Loucy (cell line): Measurements from ENCODE around the gene KDELR3.

Experiments
- H2AFZ ChIP-seq: fragments of 200-600 bp; sonication (generic); 2 replicates; pipeline ENCODE4 v1.6.0; 2016; ENCODE audit warnings: antibody characterized with exemption, mild to moderate bottlenecking, low read length, moderate library complexity
- H3F3A ChIP-seq: fragments of 200-600 bp; 2 replicates; pipeline ENCODE4 v1.6.0; 2016; ENCODE audit warnings: antibody characterized with exemption, low read depth, mild to moderate bottlenecking
- H3K27me3 ChIP-seq: fragments of 200-600 bp; sonication (generic); 2 replicates; pipeline ENCODE4 v1.6.1; 2014; ENCODE audit warnings: low read length, mild to moderate bottlenecking; ENCODE audit not compliant: insufficient read depth, poor library complexity, severe bottlenecking
- H3K36me3 ChIP-seq: fragments of 200-600 bp; sonication (generic); 2 replicates; pipeline ENCODE4 v1.6.1; 2016; ENCODE audit warnings: low read length; ENCODE audit not compliant: insufficient read depth
- H3K4me1 ChIP-seq: fragments of 200-600 bp; sonication (generic); 2 replicates; pipeline ENCODE4 v1.5.1; 2014; ENCODE audit warnings: low read length, mild to moderate bottlenecking; ENCODE audit not compliant: insufficient read depth, poor library complexity, severe bottlenecking
- H3K4me2 ChIP-seq: fragments of 200-600 bp; sonication (generic); 2 replicates; pipeline ENCODE4 v1.6.0; 2014; ENCODE audit warnings: antibody characterized with exemption, low read length, low read depth, mild to moderate bottlenecking; ENCODE audit not compliant: poor library complexity, severe bottlenecking
- H3K4me3 ChIP-seq: fragments of 200-600 bp; sonication (generic); 2 replicates; pipeline ENCODE4 v1.5.1; 2014; ENCODE audit warnings: low read length, mild to moderate bottlenecking, mixed read lengths; ENCODE audit not compliant: poor library complexity, severe bottlenecking
- H3K79me2 ChIP-seq: fragments of 200-600 bp; sonication (generic); 2 replicates; pipeline ENCODE4 v1.6.1; 2014; ENCODE audit warnings: low read length; ENCODE audit not compliant: insufficient read depth
- H3K9ac ChIP-seq: fragments of 200-600 bp; sonication (generic); 2 replicates; pipeline ENCODE4 v1.6.0; 2014; ENCODE audit warnings: mild to moderate bottlenecking, low read depth, low read length, moderate library complexity; ENCODE audit not compliant: poor library complexity, severe bottlenecking
- H3K9me2 ChIP-seq: fragments of 200-600 bp; sonication (generic); replicated peaks from 2 replicates; pipeline ENCODE4 v1.6.1; 2016; ENCODE audit warnings: low read depth, low read length, mixed read lengths
- H3K9me3 ChIP-seq: fragments of 200-600 bp; sonication (generic); 2 replicates; pipeline ENCODE4 v1.6.1; 2014; ENCODE audit warnings: mild to moderate bottlenecking, antibody characterized with exemption, low read length, low read depth; ENCODE audit not compliant: insufficient read depth
- H4K20me1 ChIP-seq: fragments of 200-600 bp; sonication (generic); 2 replicates; pipeline ENCODE4 v1.6.0; 2014; ENCODE audit warnings: antibody characterized with exemption, low read length, mild to moderate bottlenecking; ENCODE audit not compliant: insufficient read depth, poor library complexity, severe bottlenecking
- EZH2phosphoT487 ChIP-seq: fragments of 200-600 bp; IDR thresholded peaks from 2 replicates; pipeline ENCODE4 v1.6.1; 2018; ENCODE audit warnings: antibody characterized with exemption, mild to moderate bottlenecking, moderate library complexity, borderline replicate concordance
- TF ChIP-seq, protein P1 (sequence below): fragments of 200-600 bp; sonication (generic); conservative IDR thresholded peaks from 2 replicates; pipeline ENCODE4 v1.5.1; 2014; ENCODE audit warnings: mild to moderate bottlenecking, antibody characterized with exemption, low read length

The KDELR3 gene

GRCh38 chr22:38464992-38465672 lies 2.8 kb upstream of the KDELR3 start:
- Histone ChIP-seq H3K9me3 (no peaks in the 10 kb centered on the region), H3K79me2 (no peaks in the 10 kb centered on the region), H3K27me3 (peaks cover 6% of the 10 kb centered on the region), H3K36me3 (no peaks in the 10 kb centered on the region), H4K20me1 (no peaks in the 10 kb centered on the region), H3K9ac (no peak overlapping the region), H3K9me2 (no peaks in the 10 kb centered on the region), H3K4me1 (peaks cover 14% of the 10 kb centered on the region), H2AFZ (no peak overlapping the region), H3F3A (no peaks in the 10 kb centered on the region), H3K4me2 (no peak overlapping the region), H3K4me3 (no peak overlapping the region)
- TF ChIP-seq, protein P1, sequence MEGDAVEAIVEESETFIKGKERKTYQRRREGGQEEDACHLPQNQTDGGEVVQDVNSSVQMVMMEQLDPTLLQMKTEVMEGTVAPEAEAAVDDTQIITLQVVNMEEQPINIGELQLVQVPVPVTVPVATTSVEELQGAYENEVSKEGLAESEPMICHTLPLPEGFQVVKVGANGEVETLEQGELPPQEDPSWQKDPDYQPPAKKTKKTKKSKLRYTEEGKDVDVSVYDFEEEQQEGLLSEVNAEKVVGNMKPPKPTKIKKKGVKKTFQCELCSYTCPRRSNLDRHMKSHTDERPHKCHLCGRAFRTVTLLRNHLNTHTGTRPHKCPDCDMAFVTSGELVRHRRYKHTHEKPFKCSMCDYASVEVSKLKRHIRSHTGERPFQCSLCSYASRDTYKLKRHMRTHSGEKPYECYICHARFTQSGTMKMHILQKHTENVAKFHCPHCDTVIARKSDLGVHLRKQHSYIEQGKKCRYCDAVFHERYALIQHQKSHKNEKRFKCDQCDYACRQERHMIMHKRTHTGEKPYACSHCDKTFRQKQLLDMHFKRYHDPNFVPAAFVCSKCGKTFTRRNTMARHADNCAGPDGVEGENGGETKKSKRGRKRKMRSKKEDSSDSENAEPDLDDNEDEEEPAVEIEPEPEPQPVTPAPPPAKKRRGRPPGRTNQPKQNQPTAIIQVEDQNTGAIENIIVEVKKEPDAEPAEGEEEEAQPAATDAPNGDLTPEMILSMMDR = no peak
- TF ChIP-seq EZH2phosphoT487 = no peak

- Histone ChIP-seq H4K20me1 (no peaks in the 10 kb centered on the region), H2AFZ (no peak overlapping the region), H3K36me3 (no peaks in the 10 kb centered on the region), H3K27me3 (peaks cover 6% of the 10 kb centered on the region), H3K4me2 (no peak overlapping the region), H3K9ac (no peak overlapping the region), H3F3A (no peaks in the 10 kb centered on the region), H3K4me3 (no peak overlapping the region), H3K4me1 (peaks cover 13% of the 10 kb centered on the region), H3K9me2 (no peaks in the 10 kb centered on the region), H3K9me3 (no peaks in the 10 kb centered on the region), H3K79me2 (no peaks in the 10 kb centered on the region)
- TF ChIP-seq, protein P1 = no peak
Observed at GRCh38 chr22:38465673-38466490, 2.0 kb upstream of the KDELR3 start.

DNA sequence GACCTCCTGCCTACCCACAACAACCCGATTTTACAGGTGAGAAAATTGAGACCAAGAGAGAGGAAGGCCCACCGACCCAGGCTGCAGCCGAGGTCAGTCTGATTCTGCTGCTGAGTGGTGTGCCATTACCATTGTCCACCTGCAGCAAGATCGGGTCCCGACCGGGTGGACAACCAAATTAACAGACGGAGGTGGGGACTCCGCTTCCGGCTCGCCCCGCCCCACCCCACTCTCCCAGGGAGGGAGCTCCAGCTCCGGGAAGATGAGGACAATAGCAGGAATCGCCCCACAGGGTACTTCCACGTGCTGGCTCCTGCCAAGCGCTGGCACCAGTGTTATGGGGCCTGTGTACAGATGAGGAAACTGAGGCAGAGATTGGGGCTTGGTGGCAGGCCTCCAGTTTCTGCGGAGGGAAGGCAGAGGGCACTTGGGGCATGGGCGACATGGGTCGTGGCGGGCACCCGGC lies 425 bp upstream of the KDELR3 start:
- Histone ChIP-seq H4K20me1 (no peaks in the 10 kb centered on the region), H3K9me3 (no peaks in the 10 kb centered on the region), H3K79me2 (no peaks in the 10 kb centered on the region), H3K9ac (no peak overlapping the region), H3K4me3 (no peak overlapping the region), H3K9me2 (no peaks in the 10 kb centered on the region), H2AFZ (no peak overlapping the region), H3K36me3 (no peaks in the 10 kb centered on the region), H3K27me3 (peaks cover 6% of the 10 kb centered on the region), H3F3A (no peaks in the 10 kb centered on the region), H3K4me1 (no peaks in the 10 kb centered on the region), H3K4me2 (no peak overlapping the region)
- TF ChIP-seq EZH2phosphoT487 = no peak
- TF ChIP-seq, protein P1 = no peak
